C4-2B (cell line): ENCODE results near the gene WDFY2.
A peak's percentile ranks its signal among the peaks of the same experiment; 100 is the strongest.

Experiments used
- CTCF ChIP-seq: fragments of 450-650 bp; conservative IDR thresholded peaks from 2 replicates; pipeline ENCODE4 v1.5.1; 2017; ENCODE audit warnings: mild to moderate bottlenecking
- ZFX ChIP-seq: fragments of 450-650 bp; IDR thresholded peaks from 2 replicates; pipeline ENCODE4 v1.6.1; 2017

GRCh38 chr13:51731759-51732158 is 147.5 kb downstream of the WDFY2 start:
- peak; percentile 24 for TF ChIP-seq CTCF
- no peak for TF ChIP-seq ZFX
